Measurements from ENCODE around the gene USP28.
A peak's percentile ranks its signal among the peaks of the same experiment; 100 is the strongest.

USP28 gene

DNA sequence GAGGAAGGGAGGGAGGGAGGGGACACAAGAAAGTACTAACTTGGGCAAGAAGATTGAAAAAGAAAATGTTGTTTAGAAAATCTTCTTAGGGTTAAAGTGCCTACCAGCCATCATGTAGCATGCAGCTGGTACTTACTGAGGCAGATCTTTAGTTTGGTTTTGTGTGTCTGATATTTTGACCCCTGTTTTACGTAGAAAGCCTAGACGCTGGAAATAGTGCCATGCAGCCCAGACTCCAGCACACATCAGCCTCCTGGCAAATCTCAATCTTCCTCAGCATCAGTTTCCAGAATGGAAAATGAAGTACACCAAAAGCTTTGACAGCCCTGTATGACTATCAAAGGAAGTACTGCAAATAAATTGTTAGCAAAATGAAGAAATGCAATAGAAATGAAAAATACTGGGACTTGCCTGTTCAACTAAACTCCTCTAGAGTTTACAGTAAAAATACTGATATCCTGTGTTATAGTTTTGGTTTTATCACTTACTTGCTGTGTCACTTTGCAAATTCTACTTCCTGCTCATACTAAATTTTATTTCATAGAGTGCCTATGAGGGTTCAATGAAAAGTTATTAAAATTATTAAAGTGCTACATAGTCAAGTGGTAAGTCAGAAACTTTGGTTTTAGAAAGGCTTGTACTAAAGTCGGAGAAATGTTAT is 7.4 kb downstream of the USP28 start:
- TF ChIP-seq, protein P1, sequence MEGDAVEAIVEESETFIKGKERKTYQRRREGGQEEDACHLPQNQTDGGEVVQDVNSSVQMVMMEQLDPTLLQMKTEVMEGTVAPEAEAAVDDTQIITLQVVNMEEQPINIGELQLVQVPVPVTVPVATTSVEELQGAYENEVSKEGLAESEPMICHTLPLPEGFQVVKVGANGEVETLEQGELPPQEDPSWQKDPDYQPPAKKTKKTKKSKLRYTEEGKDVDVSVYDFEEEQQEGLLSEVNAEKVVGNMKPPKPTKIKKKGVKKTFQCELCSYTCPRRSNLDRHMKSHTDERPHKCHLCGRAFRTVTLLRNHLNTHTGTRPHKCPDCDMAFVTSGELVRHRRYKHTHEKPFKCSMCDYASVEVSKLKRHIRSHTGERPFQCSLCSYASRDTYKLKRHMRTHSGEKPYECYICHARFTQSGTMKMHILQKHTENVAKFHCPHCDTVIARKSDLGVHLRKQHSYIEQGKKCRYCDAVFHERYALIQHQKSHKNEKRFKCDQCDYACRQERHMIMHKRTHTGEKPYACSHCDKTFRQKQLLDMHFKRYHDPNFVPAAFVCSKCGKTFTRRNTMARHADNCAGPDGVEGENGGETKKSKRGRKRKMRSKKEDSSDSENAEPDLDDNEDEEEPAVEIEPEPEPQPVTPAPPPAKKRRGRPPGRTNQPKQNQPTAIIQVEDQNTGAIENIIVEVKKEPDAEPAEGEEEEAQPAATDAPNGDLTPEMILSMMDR (IDR thresholded peaks at IDR 0.05; ENCODE audit: unreplicated experiment in 3 of 3): no peak
- Mint-ChIP-seq H3K4me1 (peaks cover 26% of the 10 kb centered on the region), H3K36me3 (ENCODE audit: low read depth) (peaks cover 38% of the 10 kb centered on the region), H3K27me3 (ENCODE audit: low read depth) (no peaks in the 10 kb centered on the region), H3K9me3 (no peaks in the 10 kb centered on the region), H3K27ac (no peak overlapping the region), H3K4me3 (no peak overlapping the region)

DNA sequence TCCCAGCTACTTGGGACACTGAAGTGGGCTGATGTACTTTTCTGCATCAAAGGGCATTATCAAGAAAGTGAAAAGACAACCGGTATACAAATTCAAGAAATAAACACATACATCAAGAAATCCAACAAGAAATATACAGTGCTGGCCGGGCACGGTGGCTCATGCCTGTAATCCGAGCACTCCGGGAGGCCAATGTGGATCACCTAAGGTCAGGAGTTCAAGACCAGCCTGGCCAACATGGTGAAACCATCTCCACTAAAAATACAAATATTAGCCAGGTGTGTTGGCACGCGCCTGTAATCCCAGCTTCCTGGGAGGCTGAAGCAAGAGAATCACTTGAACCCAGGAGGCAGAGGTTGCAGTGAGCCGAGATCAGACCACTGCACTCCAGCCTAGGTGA is 9.5 kb downstream of the USP28 start:
- TF ChIP-seq, protein P1 (IDR thresholded peaks at IDR 0.05; ENCODE audit: unreplicated experiment in 3 of 3): no peak
- no peak overlapping the region for H3K4me3 Mint-ChIP-seq
- H3K27ac Mint-ChIP-seq: no peak overlapping the region
- H3K9me3 Mint-ChIP-seq: no peaks in the 10 kb centered on the region
- peaks cover 45% of the 10 kb centered on the region for H3K36me3 Mint-ChIP-seq (ENCODE audit: low read depth)
- H3K4me1 Mint-ChIP-seq: peaks cover 10% of the 10 kb centered on the region
- no peaks in the 10 kb centered on the region for H3K27me3 Mint-ChIP-seq (ENCODE audit: low read depth)

DNA sequence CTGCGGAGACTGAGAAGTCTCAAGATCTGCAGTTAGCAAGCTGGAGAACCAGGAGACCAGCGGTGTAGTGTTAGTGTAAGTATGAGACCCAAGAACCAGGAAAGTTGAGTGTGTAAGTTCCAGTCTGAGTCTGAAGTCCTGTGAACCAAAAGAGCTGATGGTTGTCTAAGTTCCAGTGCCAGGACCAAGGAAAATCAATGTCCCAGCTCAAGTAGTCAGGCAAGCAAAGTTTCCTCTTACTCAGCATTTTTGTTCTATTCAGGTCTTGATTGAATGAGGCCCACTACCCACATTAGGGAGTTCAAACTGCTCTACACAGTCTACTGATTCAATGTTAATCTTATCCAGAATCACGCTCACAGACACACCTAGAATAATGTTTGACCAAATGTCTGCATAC is 11.0 kb downstream of the USP28 start:
- peaks cover 8% of the 10 kb centered on the region for H3K4me1 Mint-ChIP-seq
- no peaks in the 10 kb centered on the region for H3K9me3 Mint-ChIP-seq
- H3K36me3 Mint-ChIP-seq (ENCODE audit: low read depth): peaks cover 45% of the 10 kb centered on the region
- TF ChIP-seq, protein P1 (IDR thresholded peaks at IDR 0.05; ENCODE audit: unreplicated experiment in 3 of 3): no peak
- no peaks in the 10 kb centered on the region for H3K27me3 Mint-ChIP-seq (ENCODE audit: low read depth)
- H3K27ac Mint-ChIP-seq: peak overlapping the region in 1 of 3 experiments; percentile 11
- H3K4me3 Mint-ChIP-seq: no peak overlapping the region

DNA sequence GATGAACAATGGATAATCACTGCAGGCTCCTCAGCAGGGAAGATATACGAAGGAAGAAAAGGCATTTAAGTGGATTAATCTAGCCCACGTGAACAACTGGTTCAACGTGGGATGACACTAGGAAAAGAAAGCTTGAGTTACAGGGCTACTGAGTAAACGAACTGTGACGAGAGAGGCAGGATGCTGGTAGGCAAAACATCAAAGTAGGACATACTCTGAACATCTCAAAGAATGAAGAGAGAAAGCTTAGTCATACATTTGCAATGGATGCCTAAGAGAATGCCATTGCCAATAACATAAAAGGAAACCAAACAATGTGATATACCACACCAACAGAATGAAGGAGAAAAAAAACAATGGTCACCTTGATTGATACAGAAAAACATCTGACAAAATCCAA is 12.9 kb downstream of the USP28 start:
- Mint-ChIP-seq H3K9me3 (no peaks in the 10 kb centered on the region), H3K27ac (no peak overlapping the region), H3K27me3 (ENCODE audit: low read depth) (no peaks in the 10 kb centered on the region), H3K4me1 (peaks cover 9% of the 10 kb centered on the region), H3K4me3 (no peak overlapping the region), H3K36me3 (ENCODE audit: low read depth) (peaks cover 36% of the 10 kb centered on the region)
- TF ChIP-seq, protein P1 (IDR thresholded peaks at IDR 0.05; ENCODE audit: unreplicated experiment in 3 of 3): no peak

DNA sequence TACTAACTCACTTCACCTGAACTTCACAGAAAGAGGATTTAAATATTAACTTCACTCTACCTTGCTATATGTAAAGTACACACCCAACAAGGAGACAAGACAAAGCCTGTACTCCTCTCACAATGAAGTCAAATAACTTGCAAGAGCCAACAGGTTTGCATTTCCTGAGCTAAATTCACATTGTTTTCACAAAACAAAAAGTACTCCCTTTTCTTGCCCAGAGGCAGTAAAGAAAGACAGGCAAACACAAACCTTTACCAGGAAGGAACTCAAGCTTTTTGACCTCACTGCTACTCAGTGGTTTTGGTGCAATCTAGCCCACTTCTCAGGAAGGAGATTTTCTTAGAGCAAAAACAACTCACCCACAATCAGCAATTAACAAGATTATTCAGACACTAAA is 15.7 kb downstream of the USP28 start:
- no peak overlapping the region for H3K4me3 Mint-ChIP-seq
- H3K9me3 Mint-ChIP-seq: no peaks in the 10 kb centered on the region

More for the DNA sequence above, 15.7 kb downstream of the USP28 start:
- Mint-ChIP-seq H3K27me3 (ENCODE audit: low read depth) (no peaks in the 10 kb centered on the region), H3K27ac (peak overlapping the region in 1 of 3 experiments; percentile 69), H3K36me3 (ENCODE audit: low read depth) (peaks cover 17% of the 10 kb centered on the region), H3K4me1 (peaks cover 20% of the 10 kb centered on the region)
- TF ChIP-seq, protein P1 (IDR thresholded peaks at IDR 0.05; ENCODE audit: unreplicated experiment in 3 of 3): no peak
